Anterior cingulate cortex (tissue), 58 donors: ENCODE results near the gene SLC24A4.

Experiments
- DNase-seq, 58 donors: peaks; one replicate each; lab custom pipeline; 2025; lab: John Stamatoyannopoulos, UW

The SLC24A4 gene

DNA sequence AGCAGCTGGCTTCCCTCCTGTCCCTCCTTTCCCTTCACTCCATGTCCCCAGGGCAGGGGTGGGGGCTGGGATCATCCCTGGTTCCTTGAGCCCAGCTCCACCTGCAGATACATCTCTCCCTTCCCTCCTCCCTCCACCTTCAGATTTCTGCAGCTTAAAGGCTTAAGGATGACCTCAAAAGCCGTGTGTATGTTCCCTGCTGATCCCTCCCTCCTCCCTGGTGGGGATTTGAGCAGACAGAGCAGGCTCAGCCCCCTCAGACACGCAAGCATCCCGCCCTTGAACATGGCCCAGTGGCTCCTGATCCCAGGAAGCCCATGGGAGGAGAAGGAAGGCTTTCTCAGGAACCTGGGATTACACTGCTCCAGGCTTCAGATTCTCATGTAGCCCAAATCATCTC is 107.7 kb downstream of the SLC24A4 start:
- no peak for DNase-seq

DNA sequence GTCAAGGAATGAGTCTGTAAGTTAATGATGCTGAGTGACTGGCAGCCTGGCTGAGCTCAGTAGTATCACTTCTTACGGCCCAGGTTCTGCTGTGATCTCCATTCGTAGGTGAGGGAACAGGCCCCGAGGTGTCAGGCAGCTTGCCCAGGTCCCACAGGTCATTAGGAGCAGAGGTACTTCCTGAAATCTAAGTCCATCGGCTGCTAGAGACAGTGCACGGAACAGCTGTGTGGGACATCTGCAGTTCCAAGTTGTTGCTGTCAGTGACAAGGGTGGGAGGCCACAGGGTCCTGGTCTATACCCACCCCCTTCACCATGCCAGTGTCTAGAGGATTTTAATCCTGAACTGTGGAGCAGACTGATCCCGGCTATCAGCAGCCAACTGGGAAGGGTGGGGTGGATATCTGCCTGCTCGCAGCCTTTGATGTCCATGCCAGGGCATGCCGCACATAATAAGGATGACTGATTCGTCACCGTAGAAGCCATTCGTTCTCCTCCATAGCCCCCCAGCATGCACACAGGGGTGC is 108.3 kb downstream of the SLC24A4 start:
- no peak for DNase-seq

DNA sequence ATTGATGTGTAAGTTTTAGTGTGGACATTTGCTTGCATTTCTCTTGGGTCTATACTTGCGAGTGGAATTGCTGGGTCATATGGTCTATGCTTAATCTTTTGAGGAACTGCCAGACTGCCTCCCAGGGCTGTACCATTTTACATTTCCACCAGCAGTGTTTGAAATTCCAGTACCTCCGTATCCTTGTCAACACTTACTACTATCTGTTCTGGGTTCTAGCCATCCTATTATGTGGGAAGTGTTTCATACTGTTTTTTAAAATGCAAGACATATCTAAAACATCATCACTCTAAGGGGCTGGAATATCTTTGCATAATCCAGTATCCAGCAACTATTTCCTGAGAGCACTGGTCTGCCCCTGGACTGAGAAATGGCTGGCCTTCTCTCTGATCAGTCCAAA is 110.4 kb downstream of the SLC24A4 start:
- no peak for DNase-seq

DNA sequence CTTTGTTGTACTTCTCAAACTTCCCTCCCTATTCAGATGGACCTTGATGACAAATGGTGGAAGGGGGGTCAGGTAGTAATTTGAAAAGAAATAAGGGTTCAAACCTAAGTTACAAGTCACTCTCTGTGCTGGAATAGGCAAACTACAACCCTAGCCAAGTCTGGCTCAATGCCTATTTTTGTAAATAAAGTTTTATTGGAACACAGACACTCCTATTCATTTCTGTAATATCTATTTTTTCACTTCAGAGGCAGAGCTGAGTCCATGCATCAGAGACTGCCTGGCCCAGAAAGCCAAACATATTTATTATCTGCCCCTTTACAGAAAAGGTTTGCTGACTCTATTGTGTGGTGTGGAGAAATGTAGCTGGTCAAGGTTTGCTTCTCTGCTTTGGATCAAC is 112.2 kb downstream of the SLC24A4 start:
- no peak for DNase-seq

DNA sequence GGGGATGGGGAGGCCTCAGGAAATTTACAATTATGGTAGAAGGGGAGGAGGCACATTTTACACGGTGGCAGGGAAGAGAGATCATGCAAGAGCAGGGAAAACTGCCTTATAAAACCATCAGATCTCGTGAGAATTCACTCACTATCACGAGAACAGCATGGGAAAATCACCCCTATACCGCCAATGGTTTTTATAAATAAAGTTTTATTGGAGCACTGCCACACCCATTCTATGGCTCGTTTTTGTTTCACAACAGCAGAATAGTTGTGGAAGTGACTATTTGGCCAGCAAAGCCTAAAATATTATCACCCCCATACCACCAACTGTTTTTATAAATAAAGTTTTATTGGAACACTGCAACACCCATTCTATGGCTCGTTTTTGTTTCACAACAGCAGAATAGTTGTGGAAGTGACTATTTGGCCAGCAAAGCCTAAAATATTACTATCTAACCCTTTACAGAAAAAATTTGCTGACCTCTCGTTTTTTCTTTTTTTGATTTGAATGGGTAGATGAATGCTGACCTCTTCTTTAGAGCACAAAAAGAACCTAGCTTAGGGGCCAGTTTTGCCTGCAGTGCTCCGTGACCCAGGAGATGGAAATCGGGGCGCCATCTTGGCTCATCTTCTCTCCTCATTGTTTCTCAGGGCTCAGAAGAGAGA is 113.3 kb downstream of the SLC24A4 start:
- no peak for DNase-seq

DNA sequence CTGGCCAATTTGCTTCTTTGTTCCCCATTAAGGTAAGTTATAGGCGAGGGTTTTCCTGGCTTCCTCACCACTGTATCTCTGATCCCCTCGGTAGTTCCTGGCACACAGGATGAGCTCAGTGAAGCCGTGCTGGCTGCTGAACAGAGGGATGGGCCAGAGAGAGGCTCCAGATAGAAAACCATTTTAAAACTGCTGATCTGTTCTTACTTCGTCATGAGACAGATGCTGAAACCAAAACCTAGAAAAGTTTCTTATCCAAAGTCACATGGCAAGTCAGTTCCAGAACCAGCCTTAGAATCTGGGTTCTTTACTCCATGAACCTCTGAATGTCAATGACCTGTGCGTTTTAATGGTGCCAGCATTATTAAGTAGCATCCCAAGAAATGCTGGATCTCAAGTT is 114.3 kb downstream of the SLC24A4 start:
- DNase-seq = no peak

DNA sequence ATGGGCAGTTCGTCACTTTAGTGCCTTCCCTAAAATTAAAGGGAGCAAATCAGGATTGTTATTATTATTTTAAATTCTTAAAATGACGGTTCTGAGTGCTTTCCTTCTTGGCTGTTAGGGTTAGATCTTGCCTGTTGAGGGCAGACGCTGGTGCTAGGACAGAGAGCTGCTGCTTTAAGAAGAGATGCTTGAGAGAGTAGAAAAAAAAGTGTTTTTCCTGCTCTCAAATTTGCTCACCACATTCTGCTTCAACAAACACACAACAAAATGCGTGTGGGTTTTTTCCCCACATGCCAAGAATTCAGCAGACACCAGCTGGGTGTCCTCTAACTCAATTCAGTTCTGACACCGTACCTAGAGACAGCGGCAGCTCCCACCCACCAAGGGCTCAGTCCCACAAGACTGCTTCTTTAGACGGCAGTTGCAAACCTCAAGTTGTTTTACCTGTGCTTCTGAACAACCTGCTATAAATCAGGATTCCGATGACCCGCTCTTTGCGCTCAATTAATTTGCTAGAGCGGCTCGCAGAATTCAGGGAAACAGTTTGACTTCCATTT is 114.8 kb downstream of the SLC24A4 start:
- no peak for DNase-seq

DNA sequence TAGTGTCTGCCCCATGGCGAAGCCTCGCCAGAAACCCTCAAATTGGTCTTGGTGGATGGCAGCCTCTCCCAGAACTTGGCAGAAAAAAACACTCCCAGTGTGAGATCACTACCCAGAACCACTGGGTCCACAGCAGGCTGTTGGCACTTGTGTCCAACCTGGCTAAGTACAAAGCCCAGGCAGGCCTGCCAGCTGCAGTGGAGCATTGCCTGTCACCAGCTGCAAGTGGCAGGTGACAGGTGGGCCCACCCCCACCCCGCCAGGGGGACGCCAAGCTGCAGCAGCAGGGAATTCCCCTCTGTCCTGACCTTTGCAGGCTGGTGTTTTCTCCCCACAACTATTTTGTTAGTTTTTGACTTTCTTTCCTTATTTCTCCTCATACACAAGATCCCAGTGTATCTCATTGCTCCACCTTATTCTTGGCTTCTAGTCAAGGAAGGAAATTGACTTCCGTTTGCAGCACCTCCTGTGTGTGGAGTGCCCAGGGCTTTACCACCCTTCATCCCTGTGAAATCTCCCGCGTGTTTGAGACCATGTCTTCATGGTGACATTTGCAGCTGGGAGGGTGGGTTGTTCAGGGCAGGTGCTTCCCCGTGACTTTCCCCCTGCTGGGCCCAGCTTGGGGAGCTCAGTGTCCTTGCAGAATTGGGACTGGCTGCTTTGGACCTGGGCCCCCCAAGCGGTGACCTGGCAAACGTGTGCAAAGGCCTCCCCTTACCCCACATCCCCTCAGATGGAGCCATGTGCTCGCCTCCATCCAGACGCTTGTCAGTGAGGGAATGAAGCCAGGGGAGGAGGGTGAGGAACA is 116.8 kb downstream of the SLC24A4 start:
- DNase-seq = no peak

DNA sequence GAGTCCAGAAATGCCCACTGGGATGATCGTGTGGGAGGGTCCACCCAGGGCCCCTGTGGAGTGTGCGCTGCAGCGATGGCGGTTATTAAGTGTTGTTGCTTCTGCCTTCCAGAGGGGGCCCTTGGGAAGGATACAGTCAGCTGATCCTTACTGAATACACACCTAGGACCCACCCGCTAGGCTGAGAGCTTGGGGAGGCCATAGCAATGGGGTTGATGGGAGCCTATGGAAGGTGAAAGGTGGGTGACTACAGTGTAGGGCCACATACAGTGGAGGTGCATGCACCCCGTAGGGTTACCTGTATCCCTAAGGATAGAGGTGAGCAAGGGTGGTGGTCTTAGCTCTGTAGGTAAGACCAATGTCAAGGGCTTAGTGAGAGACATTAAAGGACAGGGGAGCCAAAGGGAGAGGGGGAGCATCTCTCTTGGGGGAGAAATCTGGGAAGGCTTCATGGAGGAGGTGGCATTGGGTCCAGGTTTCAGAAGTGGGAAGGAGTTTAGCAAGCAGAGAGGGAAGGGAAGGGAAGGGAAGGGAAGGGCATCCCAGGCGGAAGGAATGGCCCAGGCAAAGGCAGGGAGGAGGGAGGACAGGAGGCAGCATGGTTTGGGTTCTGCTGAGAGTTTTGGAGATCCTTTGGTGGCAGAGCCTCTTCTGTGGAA is 117.5 kb downstream of the SLC24A4 start:
- no peak for DNase-seq

DNA sequence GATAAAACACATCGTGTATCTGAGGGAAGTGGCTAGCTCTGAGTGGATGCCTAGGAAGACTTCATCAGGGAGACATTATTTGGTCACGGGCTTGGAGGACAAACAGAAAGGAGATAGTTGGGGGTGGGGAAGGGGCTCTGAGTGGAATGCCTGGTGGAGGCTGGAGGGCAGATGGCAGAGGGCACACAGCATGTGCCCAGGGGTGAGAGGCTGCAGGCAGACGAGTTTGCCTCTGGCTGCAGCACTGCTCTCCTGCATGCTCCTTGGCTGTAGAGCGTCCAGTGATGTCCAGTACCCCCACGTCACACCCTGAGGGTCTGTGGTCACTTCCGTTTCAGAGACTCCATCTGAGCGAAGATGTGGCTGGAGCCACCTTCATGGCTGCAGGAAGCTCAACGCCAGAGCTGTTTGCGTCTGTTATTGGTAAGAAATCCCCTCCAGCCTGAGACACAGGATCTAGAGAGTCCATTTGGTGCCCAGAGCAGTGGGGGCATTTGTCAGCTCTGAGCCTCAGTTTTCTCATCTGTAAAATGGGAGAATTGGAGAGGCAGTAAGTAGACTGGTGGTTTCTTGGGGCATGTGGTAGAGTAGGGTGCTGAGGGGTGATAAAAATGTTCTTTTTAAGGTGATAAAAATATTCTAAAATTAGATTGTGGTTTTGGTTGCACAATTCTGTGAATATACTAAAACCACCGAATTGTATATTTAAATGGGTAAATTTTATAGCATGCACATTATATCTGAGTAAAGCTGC is 119.0 kb downstream of the SLC24A4 start:
- DNase-seq = no peak

DNA sequence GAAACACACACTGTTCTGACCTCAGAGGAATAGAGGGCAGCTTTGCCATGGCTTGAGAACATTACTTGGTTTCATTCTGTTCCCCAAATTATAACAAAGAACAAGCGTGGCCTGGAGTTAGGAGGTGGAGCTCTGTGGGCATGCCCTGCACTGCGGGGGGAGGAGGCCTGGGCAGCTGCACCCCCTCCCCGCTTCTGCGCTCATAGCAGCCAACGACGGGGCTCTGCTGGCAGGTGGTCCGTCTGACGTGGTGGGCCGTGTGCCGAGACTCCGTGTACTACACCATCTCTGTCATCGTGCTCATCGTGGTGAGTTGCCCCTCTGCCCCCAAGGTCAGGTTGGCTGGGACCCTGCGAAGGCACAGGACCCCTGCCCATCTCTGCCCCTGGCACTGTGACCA is 120.2 kb downstream of the SLC24A4 start:
- peak in 3 of 58 donors; percentile 15 to 54 (median 38) for DNase-seq

DNA sequence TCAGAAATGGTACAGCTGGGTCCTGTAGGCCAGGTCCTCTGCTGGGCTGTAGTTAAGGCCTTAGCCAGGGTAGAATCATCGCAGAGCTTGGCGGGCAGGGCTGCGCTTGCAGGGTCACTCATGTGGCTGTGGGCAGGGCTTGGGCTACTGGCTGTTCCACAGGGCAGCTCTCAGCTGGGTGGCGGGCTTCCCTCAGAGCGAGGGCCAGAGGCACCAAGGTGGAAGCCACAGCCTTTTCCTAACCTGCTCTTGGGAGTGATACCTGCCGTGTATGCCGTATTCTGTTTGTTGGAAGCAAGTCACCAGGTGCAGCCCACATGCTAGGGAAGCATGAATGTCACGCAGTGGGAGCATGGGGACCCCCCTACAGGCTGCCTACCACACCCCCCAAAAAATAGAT is 120.8 kb downstream of the SLC24A4 start:
- DNase-seq = no peak

DNA sequence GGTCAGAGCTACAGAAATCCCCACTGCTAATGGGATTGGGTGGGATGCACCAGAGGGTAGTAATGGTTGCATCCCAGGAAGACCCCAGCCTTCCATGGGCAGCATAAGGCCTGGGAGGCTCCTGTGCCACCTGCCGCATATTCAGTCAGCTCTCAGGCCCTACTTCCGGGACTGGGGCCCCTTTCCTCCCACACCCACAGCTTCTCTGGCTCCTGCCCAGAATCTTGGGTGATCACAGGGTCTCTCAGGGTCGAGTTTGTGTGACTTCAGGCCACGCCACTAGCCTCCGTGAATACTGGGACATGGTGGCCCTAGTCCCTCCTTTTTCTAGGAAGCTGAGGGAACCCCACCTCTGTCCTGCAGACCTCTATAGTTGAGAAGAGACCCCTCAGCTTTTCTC is 123.8 kb downstream of the SLC24A4 start:
- DNase-seq = no peak

DNA sequence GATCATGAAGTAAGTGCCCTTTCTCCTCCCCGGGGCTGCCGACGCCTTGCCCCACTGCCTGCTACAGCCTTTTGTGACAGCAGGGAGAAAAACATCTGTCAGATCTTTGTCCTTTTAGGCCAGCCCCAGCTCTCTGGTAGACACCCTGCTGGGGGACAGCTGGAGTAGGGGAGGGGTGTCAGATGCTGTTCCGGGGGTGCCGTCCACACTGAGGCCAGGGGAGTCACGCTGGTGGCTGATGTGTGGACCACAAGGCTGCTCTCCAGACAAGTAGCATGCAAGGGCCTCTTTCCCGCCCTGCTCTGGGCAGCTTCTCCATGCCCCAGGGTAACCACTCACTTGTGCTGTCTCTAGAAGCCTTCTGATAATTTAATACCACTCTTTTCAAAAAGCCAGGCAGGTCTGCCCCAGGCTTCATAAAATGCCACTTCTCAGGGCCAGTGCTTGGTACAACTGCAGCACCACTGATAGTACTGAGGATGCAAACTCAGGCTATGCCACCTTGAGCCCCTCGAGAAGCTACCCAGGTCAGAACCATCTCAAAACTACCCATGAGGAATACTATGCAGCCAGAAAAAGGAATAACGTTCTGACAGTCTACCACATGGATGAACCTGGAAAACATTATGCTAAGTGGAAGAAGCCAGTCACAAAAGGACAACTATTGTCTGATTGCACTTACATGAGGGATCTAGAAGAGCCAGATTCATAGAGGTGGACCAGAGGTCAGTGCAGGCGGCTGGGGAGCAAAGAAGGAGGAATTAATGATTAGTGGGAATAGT is 124.6 kb downstream of the SLC24A4 start:
- DNase-seq = no peak

DNA sequence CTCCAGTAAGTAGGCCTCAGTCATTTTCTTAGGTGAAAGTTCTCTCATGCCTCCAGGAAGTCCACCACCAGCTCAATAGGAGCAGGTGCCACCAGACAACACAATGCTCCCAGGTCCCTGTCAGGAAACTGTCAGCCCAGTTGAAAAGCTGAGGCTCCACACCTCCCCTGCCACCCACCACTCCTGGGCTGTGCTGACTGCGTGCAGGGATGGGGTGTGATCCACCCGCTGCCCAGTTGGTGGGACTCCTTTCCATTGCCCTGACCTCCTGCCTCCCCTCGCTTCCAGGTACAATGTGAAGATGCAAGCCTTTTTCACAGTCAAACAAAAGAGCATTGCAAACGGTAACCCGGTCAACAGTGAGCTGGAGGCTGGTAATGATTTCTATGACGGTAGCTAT is 125.8 kb downstream of the SLC24A4 start:
- DNase-seq = no peak

DNA sequence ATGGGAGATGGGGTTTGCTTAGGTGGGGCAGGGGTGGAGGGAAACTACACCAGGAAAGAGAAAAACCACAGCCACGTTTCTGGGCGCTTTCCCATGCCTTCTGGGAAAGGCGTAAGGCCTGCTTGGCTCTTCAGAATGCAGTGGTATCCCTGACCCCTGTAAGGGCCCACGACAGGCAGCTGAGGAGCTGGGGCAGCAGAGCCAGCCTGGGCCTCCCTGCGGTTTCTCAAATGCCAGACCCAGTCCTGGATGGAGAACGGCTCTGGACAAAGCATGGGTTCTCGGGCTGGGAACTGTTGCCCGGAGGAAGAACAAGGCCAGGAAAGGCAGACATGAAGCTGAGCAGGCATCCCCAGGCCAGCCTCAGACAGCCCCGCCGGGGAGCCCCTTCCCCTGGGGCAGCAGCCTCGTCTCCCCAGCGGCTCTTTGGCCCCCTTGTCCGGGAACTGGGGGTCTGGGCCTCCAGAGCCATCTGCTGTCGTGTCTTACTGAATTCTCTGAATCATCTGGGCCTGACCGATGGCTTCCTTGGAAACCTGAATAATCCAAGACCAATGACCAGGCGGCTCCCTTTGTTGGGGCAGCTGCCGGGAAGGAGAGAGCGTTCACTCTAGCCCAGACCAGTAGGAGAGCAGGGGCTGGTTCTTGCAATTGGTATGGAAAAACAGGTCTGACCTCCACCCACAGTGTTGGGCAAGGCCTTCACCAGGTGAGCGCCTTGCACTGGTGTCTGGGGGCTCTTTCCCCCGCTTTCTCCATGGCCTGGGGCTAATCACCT is 126.6 kb downstream of the SLC24A4 start:
- DNase-seq = peak in 3 of 58 donors; percentile 17 to 41 (median 25)

DNA sequence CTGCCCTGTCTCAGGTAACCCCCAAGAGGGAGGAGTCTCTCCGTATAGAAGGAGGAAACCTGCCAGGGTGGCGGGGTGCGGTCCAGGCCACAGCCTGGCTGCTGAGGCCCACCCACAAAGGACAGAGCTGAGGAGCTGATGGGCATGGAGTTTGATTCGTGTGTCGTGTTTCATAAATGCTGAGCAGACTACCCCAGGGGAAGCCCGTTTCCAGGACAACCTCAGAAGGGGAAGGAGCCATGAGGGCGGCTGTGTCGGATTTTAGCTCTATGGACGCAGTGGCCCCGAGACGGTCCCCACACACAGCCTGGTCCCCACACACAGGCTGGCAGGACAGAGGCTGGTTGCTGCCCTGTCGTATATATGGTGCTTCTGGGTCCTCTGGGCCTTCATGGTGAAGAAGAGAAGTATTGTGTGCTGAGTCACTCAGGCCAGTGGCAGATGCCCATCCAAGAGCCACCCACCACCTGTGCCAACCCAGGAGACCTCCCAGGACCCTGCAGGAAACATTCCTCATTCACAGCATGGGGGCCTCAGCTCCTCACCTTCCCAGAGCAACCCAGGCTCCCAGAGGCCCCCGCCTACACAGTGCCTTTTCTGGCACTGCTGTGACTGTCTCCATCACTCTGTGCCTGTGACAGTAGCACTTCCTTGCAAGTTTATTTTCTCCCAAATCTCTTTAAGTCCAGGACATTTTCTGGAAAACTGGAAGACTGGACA is 127.5 kb downstream of the SLC24A4 start:
- DNase-seq = no peak

DNA sequence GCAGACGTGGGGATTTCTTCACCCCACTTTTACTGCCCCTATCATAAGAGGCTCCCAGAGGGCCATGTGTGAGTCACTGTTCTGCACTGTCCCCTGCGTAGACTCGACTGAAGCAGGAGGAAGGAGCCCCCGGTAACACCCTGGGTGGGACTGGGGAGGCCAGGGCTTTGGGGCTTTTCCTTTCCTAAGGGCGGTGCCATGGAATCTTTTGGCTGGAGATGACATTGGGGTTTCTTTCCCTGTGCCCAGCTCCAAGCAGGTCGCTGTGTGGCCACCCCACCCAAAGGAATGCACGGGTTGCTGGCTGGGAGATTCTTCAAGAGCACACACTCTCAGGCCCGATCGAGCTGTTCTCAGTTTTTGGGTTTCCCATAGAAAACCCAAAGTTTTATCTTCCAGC is 128.3 kb downstream of the SLC24A4 start:
- no peak for DNase-seq
